Endothelial cell (in vitro differentiated cells): Measurements from ENCODE around the gene LCT. TPM values are rescaled to one million over a fixed set of nuclear protein-coding genes. Genes with fewer than 3 reads are reported as not detected.

Experiments used
- DNase-seq: peaks from one replicate; pipeline ENCODE4 v3.0.0; 2021; ENCODE audit warnings: low spot score
- H3K27ac Mint-ChIP-seq: one replicate; pipeline ENCODE4 v1.8.0; 2021; ENCODE audit warnings: mixed read lengths, inconsistent platforms; ENCODE audit not compliant: unreplicated experiment
- H3K27me3 Mint-ChIP-seq: one replicate; pipeline ENCODE4 v1.8.0; 2021; ENCODE audit warnings: mild to moderate bottlenecking, moderate library complexity, mixed read lengths, inconsistent platforms; ENCODE audit not compliant: unreplicated experiment
- H3K36me3 Mint-ChIP-seq: one replicate; pipeline ENCODE4 v1.8.0; 2021; ENCODE audit warnings: mild to moderate bottlenecking, low read depth, mixed read lengths, inconsistent platforms; ENCODE audit not compliant: unreplicated experiment
- H3K4me1 Mint-ChIP-seq: one replicate; pipeline ENCODE4 v1.8.0; 2021; ENCODE audit warnings: mild to moderate bottlenecking, mixed read lengths, inconsistent platforms; ENCODE audit not compliant: unreplicated experiment
- H3K4me3 Mint-ChIP-seq: one replicate; pipeline ENCODE4 v1.8.0; 2021; ENCODE audit warnings: mild to moderate bottlenecking, mixed read lengths, inconsistent platforms; ENCODE audit not compliant: unreplicated experiment
- H3K9me3 Mint-ChIP-seq: one replicate; pipeline ENCODE4 v1.8.0; 2021; ENCODE audit warnings: mixed read lengths, inconsistent platforms; ENCODE audit not compliant: unreplicated experiment
- total RNA-seq: library from RNA; stranded (reverse); fragmentation: NEBNext Ultra II Directional; extraction: Animal tissue kit (Norgen Biotek cat#: 25700); gene quantifications from one replicate; pipeline ENCODE4 v1.2.1, GENCODE V29; 2021; ENCODE audit not compliant: unreplicated experiment
- TF ChIP-seq, protein P1 (sequence below): fragments of 200-600 bp; sonication (generic); IDR thresholded peaks from one replicate; pipeline ENCODE4 v1.5.0; 2021; ENCODE audit warnings: antibody characterized with exemption; ENCODE audit not compliant: unreplicated experiment

Gene LCT
- total RNA-seq, 1 donor from 2014 or later: 0.13 TPM

DNA sequence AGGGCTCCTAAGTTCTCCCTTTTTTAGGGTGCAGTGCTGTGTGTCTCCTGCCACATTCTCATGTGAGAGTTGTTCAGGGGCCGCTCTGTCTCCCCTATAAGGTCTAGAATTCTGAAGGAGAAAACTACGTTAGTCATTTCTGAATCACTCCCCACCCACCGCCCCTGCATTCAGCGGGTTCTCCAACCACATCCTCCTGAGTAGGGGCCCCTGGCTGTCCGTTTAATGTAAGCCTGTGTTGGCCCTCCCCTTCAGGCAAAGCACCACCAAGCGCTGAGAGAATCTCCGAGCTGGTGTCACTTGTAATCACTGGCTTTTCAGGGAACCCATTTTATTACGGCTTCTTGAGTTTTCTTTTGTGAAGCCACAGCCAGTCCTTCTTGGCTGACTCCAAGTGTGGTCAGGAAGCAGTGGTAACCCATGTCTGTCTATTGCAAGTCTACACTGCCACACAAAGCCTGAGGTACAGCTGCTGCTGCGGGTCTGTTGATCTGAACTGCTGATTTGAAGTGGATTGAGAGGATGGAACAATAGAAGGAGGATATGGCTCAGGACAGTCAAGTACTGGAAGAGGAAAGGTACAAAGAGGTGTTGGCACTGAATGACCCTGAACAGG lies 16.9 kb downstream of the LCT start:
- Mint-ChIP-seq H3K4me1 (peaks cover 7% of the 10 kb centered on the region), H3K4me3 (no peak overlapping the region), H3K9me3 (peaks cover 7% of the 10 kb centered on the region), H3K27me3 (peaks cover 8% of the 10 kb centered on the region), H3K27ac (no peak overlapping the region), H3K36me3 (peaks cover 14% of the 10 kb centered on the region)
- DNase-seq: no peak
- TF ChIP-seq, protein P1, sequence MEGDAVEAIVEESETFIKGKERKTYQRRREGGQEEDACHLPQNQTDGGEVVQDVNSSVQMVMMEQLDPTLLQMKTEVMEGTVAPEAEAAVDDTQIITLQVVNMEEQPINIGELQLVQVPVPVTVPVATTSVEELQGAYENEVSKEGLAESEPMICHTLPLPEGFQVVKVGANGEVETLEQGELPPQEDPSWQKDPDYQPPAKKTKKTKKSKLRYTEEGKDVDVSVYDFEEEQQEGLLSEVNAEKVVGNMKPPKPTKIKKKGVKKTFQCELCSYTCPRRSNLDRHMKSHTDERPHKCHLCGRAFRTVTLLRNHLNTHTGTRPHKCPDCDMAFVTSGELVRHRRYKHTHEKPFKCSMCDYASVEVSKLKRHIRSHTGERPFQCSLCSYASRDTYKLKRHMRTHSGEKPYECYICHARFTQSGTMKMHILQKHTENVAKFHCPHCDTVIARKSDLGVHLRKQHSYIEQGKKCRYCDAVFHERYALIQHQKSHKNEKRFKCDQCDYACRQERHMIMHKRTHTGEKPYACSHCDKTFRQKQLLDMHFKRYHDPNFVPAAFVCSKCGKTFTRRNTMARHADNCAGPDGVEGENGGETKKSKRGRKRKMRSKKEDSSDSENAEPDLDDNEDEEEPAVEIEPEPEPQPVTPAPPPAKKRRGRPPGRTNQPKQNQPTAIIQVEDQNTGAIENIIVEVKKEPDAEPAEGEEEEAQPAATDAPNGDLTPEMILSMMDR: no peak

DNA sequence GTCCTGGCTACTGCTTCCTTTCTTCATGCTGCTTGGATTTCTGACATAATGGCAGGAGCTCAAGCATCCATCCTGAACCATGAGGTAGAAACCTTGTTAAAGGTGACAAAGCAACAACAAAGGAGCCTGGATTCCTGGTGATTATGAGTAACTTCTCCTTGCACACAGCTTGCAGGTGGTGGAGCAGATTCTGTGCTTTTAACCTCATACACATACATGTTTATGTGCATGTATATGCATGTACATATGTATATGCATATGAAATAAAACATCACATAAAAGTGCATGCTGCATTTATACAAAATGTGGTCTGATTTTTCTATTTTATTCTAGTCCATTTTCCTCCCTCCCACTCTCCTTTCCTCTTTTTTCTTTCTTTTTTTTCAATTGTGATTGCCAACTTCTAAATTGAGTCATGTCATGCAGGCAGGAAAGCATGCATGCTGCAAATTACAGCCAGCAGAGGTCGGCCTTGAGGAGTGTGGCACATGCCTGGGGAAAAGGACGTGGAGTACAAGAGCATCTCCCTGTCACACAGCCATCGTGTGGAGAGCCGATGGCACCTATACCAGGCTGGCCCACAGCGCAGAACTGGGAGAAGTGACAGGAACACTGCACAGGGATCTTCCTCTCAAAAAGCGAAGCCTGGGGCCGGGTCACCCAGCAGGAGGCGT lies 17.9 kb downstream of the LCT start:
- peaks cover 14% of the 10 kb centered on the region for H3K36me3 Mint-ChIP-seq
- TF ChIP-seq, protein P1: no peak
- H3K9me3 Mint-ChIP-seq: peaks cover 7% of the 10 kb centered on the region
- H3K27me3 Mint-ChIP-seq: peaks cover 8% of the 10 kb centered on the region
- no peak for DNase-seq
- H3K4me3 Mint-ChIP-seq: no peak overlapping the region
- H3K27ac Mint-ChIP-seq: no peak overlapping the region
- peaks cover 4% of the 10 kb centered on the region for H3K4me1 Mint-ChIP-seq

DNA sequence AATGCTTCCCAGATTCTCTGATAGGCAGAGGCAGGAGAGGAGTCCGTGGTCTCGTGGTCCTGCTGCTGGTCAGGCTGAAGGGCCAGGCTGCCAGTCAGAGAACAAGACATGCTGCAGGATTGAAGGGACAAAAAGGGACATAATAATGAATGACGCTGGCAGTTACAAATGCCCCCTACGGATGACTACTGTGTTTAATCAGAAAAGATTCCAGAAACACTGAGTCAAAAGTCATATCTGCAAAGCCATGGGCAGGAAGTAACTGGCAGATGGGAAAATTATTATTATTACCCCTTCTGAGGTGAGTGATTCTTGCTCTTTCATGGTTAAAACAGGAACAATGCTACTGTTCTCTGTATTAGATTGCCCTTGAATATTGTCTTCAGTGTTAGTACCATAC lies 19.0 kb downstream of the LCT start:
- Mint-ChIP-seq H3K27ac (no peak overlapping the region), H3K36me3 (peaks cover 9% of the 10 kb centered on the region), H3K9me3 (peaks cover 4% of the 10 kb centered on the region), H3K4me3 (no peak overlapping the region), H3K4me1 (peaks cover 4% of the 10 kb centered on the region), H3K27me3 (peaks cover 3% of the 10 kb centered on the region)
- no peak for DNase-seq
- TF ChIP-seq, protein P1: no peak

DNA sequence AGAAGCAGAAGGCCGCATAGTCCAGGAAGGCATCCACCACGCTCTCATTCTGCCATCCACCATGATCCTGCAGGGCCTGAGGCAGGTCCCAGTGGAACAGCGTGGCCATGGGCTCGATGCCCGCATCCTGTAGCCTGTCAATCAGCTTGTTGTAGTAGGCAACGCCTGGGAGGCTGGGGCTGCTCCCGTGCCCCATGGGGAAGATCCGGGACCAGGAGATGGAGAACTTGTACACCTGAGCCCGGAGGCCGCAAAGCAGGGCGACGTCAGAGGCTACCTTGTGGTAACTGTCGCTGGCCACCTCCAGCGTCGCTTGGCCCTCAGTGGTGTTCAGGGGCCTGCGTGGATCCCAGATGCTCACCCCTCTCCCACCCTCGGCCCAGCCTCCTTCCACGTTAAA lies 19.5 kb downstream of the LCT start:
- peaks cover 4% of the 10 kb centered on the region for H3K36me3 Mint-ChIP-seq

DNA sequence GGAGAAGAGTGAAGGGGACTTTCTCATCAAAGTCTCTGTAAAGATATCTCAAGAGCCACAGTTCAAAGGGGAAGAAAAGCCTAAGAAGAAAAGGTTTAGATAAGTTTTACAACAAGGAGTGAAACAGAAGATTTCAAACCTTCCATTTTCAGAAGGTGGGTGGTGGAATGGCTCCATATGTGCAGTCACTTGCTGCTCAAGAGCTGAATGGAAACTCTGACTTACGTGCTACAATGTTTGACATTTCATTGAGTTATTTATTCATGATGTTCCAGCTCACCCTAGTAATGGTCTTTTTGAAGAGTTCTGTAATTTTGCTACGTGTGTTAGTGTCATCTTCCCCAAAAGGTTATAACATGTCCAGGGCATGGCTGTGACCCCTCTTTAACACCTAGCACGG lies 21.7 kb downstream of the LCT start:
- DNase-seq: no peak
- Mint-ChIP-seq H3K4me3 (no peak overlapping the region), H3K36me3 (peaks cover 3% of the 10 kb centered on the region), H3K27me3 (peaks cover 2% of the 10 kb centered on the region), H3K4me1 (peaks cover 2% of the 10 kb centered on the region), H3K27ac (no peak overlapping the region), H3K9me3 (no peaks in the 10 kb centered on the region)
- TF ChIP-seq, protein P1: no peak

More for the DNA sequence above, 19.5 kb downstream of the LCT start:
- Mint-ChIP-seq H3K9me3 (no peaks in the 10 kb centered on the region), H3K4me3 (no peak overlapping the region), H3K4me1 (peaks cover 4% of the 10 kb centered on the region), H3K27me3 (peaks cover 3% of the 10 kb centered on the region), H3K27ac (no peak overlapping the region)
- no peak for DNase-seq
- TF ChIP-seq, protein P1: no peak
